LNCAP (cell line): Measurements from ENCODE around the gene FKBP5.

Source experiments
- CTCF ChIP-seq: fragments of 450-650 bp; IDR thresholded peaks from 2 replicates; pipeline ENCODE4 v1.5.1; 2017; ENCODE audit warnings: mild to moderate bottlenecking

FKBP5 gene

DNA sequence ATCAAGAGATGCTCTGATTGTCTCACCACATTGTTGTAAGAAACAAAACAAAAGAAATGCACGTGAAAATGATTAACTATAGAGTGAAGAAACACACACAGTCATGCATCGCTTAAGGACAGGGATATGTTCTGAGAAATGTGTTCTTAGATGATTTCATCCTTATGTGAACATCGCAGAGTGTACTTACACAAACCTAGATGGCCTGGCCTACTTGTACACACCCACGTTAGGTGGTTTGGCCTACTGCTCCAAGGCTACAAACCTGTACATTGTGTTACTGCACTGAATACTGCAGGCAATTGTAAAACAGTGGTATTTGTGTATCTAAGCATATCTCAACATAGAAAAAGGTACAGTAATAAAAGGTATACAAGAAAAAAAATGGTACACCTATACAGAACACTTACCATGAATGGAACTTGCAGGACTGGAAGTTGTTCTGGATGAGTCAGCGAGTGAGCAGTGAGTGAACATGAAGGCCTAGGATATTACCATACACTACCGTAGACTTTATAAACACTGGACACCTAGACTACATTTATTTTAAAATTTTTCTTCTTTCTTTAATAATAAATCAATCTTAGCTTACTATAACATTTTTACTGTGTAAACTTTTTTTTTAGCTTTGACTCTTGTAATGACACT lies 48.6 kb downstream of the FKBP5 start:
- TF ChIP-seq CTCF = no peak

GRCh38 chr6:35638679-35639078 lies 50.0 kb downstream of the FKBP5 start:
- no peak for TF ChIP-seq CTCF

GRCh38 chr6:35637911-35638310 lies 50.8 kb downstream of the FKBP5 start:
- TF ChIP-seq CTCF = no peak

- TF ChIP-seq CTCF = no peak
Measured at GRCh38 chr6:35635601-35636597, 52.8 kb downstream of the FKBP5 start.

- TF ChIP-seq CTCF = no peak
Measured at GRCh38 chr6:35634316-35634715, 54.4 kb downstream of the FKBP5 start.

DNA sequence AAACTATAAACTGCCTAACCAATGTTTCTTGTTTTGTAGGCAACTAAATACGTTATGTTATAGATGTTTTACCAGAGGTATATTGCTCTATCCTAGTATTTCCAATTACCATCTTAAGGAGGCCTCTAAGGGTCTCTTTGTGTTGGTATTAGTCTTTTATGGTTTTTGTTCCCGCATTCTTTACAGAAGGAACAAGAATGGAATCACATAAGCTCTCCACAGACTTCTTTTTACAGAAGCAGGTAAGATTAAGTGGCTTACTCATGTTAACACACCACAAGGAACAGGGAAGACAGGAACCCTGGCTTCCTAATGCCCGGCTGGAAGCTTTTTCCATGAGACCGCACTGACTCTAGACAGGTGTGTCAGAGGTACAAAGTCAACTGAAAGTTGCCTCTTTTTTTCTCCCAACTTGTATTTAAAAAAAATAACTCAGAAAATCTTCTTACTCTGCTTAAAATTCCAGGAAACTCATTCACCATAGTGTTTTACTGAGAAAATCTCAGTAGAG lies 55.1 kb downstream of the FKBP5 start:
- no peak for TF ChIP-seq CTCF

DNA sequence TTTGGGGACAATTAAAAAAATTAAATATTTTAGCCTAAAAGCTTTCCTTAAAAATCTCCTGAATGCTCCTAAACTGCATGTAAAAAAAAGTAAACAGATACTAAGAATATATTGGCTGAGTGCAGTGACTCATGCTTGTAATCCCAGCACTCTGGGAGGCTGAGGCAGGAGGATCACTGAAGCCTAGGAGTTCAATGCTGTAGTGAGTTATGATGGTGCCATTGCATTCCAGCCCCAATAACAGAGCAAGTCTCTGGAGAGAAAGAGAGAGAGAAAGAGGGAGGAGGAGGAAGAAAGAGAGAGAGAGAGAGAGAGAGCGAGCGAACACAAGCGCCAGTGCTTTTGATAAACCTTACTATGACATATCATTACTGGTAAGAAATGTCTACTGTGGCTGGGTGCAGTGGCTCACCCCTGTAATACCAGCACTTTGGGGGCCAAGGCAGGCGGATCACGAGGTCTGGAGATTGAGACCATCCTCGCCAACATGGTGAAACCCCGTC lies 58.8 kb downstream of the FKBP5 start:
- TF ChIP-seq CTCF = no peak
